Heart left ventricle (tissue), 13 donors: ENCODE results near the gene PKDCC.

Experiments
- CTCF ChIP-seq, 12 donors: fragments of 200-600 bp; sonication (generic) in 4 of 12; IDR thresholded peaks; one replicate each; pipeline versions ENCODE4 v1.5.0 to v1.8.0; 2018 to 2022; ENCODE audit warnings: antibody characterized with exemption in 12 of 12, mild to moderate bottlenecking in 5 of 12
- POLR2A ChIP-seq, 2 donors: fragments of 450-650 bp; IDR thresholded peaks; one replicate each; pipeline ENCODE4 v1.6.1; 2017; ENCODE audit warnings: antibody characterized with exemption in 2 of 2, mild to moderate bottlenecking in 2 of 2, moderate library complexity in 2 of 2
- donor health status: ischemic (EF 13 %, LVEDD 7.1; RV severe dilation, severe dysfunction).
- donor health status: DM: no; HTN: yes; CAD: no.
- donor health status: DM: no; HTN: no; CAD: no.
- donor health status: ischemic (EF 25% LVEDD 6.9; RV normal size, moderate dysfunction).
- donor health status: ischemic (EF 25% LVEDD 5.7; RV mildly dilated, moderate dysfunction).
- donor health status: ischemic (EF 35%, LVEDD 5.7; RV mildly dilated, moderate dysfunction).
- donor health status: nonischemic (EF 11% LVEDD 7.7; RV severe dilation, severe dysfunction).
- donor health status: DM: yes; HTN: yes; CAD: no.
- donor health status: PGD.
- donor health status: ischemic (EF 29% LVEDD 5.4; RV normal size, mild dysfunction).
- donor health status: nonischemic (EF 23%, LVEDD 6.1; RV moderate dilation, normal function).

- TF ChIP-seq CTCF (IDR thresholded peaks at IDR 0.05) (no peak), POLR2A (IDR thresholded peaks at IDR 0.05) (no peak)
Observed at GRCh38 chr2:42028571-42029148, 19.2 kb upstream of the PKDCC start.
